B cell (primary cell): ENCODE measurements around the gene APP.

Experiments
- CTCF ChIP-seq: fragments of 200-600 bp; IDR thresholded peaks from one replicate; pipeline ENCODE4 v1.8.0; 2022; ENCODE audit warnings: antibody characterized with exemption, mild to moderate bottlenecking
- EZH2 ChIP-seq: IDR thresholded peaks from 2 replicates; pipeline ENCODE4 v1.6.1; 2012; ENCODE audit warnings: borderline replicate concordance, low read depth, mild to moderate bottlenecking, moderate library complexity, low read length; ENCODE audit not compliant: insufficient read depth, poor library complexity, severe bottlenecking

- TF ChIP-seq CTCF, result no peak
- no peak for TF ChIP-seq EZH2
Measured at GRCh38 chr21:26097475-26097874, 73.1 kb downstream of the APP start.
